Measurements from ENCODE around the gene ZFP91. TPM values are rescaled to one million over a fixed set of nuclear protein-coding genes. Genes with fewer than 3 reads are reported as not detected.

The ZFP91 gene
- total RNA-seq, 3 donors from 2014 or later, result 70.0 to 93.9 (median 75.3) TPM

DNA sequence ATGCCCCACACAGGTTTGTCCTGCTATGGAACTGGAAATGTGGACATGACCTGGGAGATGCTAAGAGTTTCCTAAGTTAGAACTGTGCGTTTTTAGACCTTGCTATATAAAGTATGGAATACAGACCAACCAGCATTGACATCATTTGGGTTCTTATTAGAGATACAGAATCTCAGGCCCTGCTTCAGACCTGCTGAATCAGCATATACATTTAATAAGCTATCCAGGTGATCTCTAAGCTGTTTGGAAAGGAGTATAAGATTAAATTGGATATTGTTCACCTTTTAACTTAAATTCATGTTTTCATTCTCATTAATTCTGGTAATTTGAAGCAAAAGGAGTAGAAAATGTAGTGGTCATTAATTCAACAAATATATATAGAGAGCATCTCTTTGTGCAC is 36.7 kb downstream of the ZFP91 start:
- no peaks in the 10 kb centered on the region for H3K36me3 ChIP-seq (ENCODE audit: low read depth)
- ATAC-seq (no peak), DNase-seq (no peak)
- intact Hi-C loops (cut with DNase I, micrococcal nuclease), result loop anchor here in 1 of 2 donors (10.0 kb wide), 1 partner anchor 51 kb away; no protein-coding TSS in a partner anchor
- TF ChIP-seq, protein P1, sequence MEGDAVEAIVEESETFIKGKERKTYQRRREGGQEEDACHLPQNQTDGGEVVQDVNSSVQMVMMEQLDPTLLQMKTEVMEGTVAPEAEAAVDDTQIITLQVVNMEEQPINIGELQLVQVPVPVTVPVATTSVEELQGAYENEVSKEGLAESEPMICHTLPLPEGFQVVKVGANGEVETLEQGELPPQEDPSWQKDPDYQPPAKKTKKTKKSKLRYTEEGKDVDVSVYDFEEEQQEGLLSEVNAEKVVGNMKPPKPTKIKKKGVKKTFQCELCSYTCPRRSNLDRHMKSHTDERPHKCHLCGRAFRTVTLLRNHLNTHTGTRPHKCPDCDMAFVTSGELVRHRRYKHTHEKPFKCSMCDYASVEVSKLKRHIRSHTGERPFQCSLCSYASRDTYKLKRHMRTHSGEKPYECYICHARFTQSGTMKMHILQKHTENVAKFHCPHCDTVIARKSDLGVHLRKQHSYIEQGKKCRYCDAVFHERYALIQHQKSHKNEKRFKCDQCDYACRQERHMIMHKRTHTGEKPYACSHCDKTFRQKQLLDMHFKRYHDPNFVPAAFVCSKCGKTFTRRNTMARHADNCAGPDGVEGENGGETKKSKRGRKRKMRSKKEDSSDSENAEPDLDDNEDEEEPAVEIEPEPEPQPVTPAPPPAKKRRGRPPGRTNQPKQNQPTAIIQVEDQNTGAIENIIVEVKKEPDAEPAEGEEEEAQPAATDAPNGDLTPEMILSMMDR (IDR thresholded peaks at IDR 0.05), result no peak
- no peaks in the 10 kb centered on the region for H3K4me1 ChIP-seq (ENCODE audit: low read depth)
- no peak overlapping the region for H3K4me3 ChIP-seq
- no peaks in the 10 kb centered on the region for H3K9me3 ChIP-seq

- no peaks in the 10 kb centered on the region for H3K36me3 ChIP-seq (ENCODE audit: low read depth)
- TF ChIP-seq, protein P1 (IDR thresholded peaks at IDR 0.05), result no peak
Measured at GRCh38 chr11:58616594-58616993, 37.7 kb downstream of the ZFP91 start.

DNA sequence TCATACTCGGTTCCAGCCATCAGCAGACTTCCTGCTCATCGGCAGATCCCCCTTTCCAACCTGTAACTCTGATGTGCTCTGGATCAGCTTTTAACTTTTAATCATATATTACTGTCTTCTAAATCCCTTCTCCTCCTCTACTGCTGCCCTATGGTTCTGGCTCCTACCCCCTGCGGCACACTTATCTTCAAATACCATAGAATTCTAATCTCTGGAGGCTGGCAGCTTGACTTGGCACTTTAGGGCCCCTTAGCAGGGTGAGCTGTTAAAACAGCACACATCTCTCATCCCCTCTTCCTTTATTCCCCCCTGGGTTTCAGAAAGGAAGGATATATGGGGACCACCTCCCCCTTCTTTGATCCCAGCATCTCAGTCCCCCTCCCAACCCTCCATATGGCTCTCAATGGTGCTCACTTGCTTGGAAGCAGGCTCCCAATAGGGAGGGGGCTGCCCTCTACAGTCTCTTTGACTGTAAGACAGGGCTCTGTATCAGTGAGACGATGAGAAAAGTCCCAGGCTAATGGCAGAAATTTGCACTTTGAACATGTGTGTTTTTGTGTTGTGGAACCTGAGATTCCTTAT is 39.2 kb downstream of the ZFP91 start:
- H3K4me3 ChIP-seq, result no peak overlapping the region
- H3K4me1 ChIP-seq (ENCODE audit: low read depth), result no peaks in the 10 kb centered on the region
- peak in 1 of 3 donors; percentile 40 for DNase-seq
- no peaks in the 10 kb centered on the region for H3K36me3 ChIP-seq (ENCODE audit: low read depth)
- H3K9me3 ChIP-seq, result no peaks in the 10 kb centered on the region
- TF ChIP-seq, protein P1 (IDR thresholded peaks at IDR 0.05), result no peak
- ATAC-seq, result peak; percentile 62
- intact Hi-C loops (cut with DNase I, micrococcal nuclease), result loop anchor here in 1 of 2 donors (10.0 kb wide), 1 partner anchor 53 kb away; no protein-coding TSS in a partner anchor

More at GRCh38 chr11:58616594-58616993, 37.7 kb downstream of the ZFP91 start:
- Histone ChIP-seq H3K9me3 (no peaks in the 10 kb centered on the region), H3K4me1 (ENCODE audit: low read depth) (no peaks in the 10 kb centered on the region), H3K4me3 (no peak overlapping the region)
- ATAC-seq, result peak; percentile 37
- intact Hi-C loops (cut with DNase I, micrococcal nuclease), result loop anchor here in 1 of 2 donors (10.0 kb wide), 1 partner anchor 52 kb away; no protein-coding TSS in a partner anchor
- no peak for DNase-seq

GRCh38 chr11:58621586-58622262 is 42.9 kb downstream of the ZFP91 start:
- no peak for DNase-seq
- H3K36me3 ChIP-seq (ENCODE audit: low read depth), result no peaks in the 10 kb centered on the region
- no peak for ATAC-seq

DNA sequence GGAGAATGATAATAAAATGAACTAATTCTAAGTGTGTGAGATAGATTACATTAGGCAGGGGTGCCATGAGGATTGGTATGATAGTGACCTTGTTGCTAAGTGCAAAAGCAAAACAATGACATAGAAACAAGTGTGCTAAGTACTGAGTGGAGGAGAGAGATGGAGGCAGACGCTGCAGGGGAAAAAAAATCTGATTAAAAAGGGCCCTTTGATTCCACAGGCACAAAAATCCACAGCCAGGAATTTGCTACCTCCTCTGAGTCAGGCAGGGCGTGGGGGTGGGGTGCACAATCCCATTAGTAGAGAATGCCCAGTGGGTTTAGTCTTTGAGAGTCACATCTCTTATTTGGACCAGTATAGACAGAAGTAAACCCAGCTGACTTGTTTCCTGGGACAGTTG is 43.5 kb downstream of the ZFP91 start, which contains the start of gene CNTF:
TSS of gene CNTF (plus strand) at position 322 of the 400 bp plus-strand sequence. CDS start 88 bp downstream, outside the sequence.
- DNase-seq, result no peak
- no peak for ATAC-seq
- Histone ChIP-seq H3K4me1 (ENCODE audit: low read depth) (no peaks in the 10 kb centered on the region), H3K4me3 (no peak within 1 kb of the TSS), H3K9me3 (no peaks in the 10 kb centered on the region), H3K36me3 (ENCODE audit: low read depth) (no peaks in the 10 kb centered on the region)
- intact Hi-C loops (cut with DNase I, micrococcal nuclease), result no loop called here
- TF ChIP-seq, protein P1 (IDR thresholded peaks at IDR 0.05), result no peak

More at GRCh38 chr11:58621586-58622262, 42.9 kb downstream of the ZFP91 start:
- no peaks in the 10 kb centered on the region for H3K4me1 ChIP-seq (ENCODE audit: low read depth)
- TF ChIP-seq, protein P1 (IDR thresholded peaks at IDR 0.05), result no peak
- no peak overlapping the region for H3K4me3 ChIP-seq
- intact Hi-C loops (cut with DNase I, micrococcal nuclease), result no loop called here
- H3K9me3 ChIP-seq, result no peaks in the 10 kb centered on the region

All from mucosa of descending colon (tissue), 3 donors.